Ascending aorta (tissue), 2 donors: ENCODE measurements around the gene CYP19A1. TPM values are rescaled to one million over a fixed set of nuclear protein-coding genes. Genes with fewer than 3 reads are reported as not detected.

ENCODE experiments used
- DNase-seq, 2 donors: peaks; one replicate each; pipeline ENCODE4 v3.0.0-alpha.2; 2019; ENCODE audit warnings: low spot score in 2 of 2
- H3K27ac ChIP-seq, 2 donors: fragments of 200-600 bp; sonication (generic); one replicate each; pipeline ENCODE4 v1.5.1; 2016 to 2017; ENCODE audit warnings: mild to moderate bottlenecking in 1 of 2
- H3K27me3 ChIP-seq: fragments of 200-600 bp; sonication (generic); one replicate; pipeline ENCODE4 v1.5.1; 2017
- H3K36me3 ChIP-seq, 2 donors: fragments of 200-600 bp; sonication (generic); one replicate each; pipeline ENCODE4 v1.5.1; 2016
- H3K4me1 ChIP-seq, 2 donors: fragments of 200-600 bp; sonication (generic); one replicate each; pipeline ENCODE4 v1.5.1; 2016 to 2017; ENCODE audit warnings: mild to moderate bottlenecking in 1 of 2
- H3K4me3 ChIP-seq, 2 donors: fragments of 200-600 bp; sonication (generic); one replicate each; pipeline ENCODE4 v1.5.1; 2016 to 2017; ENCODE audit warnings: mild to moderate bottlenecking in 1 of 2
- H3K9me3 ChIP-seq, 2 donors: fragments of 200-600 bp; sonication (generic); one replicate each; pipeline ENCODE4 v1.5.1; 2016
- intact Hi-C: fragments of 100-400 bp; cut with DNase I; formaldehyde crosslinking; loops from one replicate; pipeline ENCODE4 v1.15.1; 2023
- total RNA-seq: library from RNA; depleted of rRNA; stranded (reverse); fragments of >200 nt; gene quantifications from one replicate; pipeline ENCODE4 v1.1.0, GENCODE V29; 2016
- TF ChIP-seq, protein P1 (sequence below), 3 experiments: fragments of 200-600 bp in 2 of 3; fragments of 450-650 bp in 1 of 3; sonication (generic) in 2 of 3; IDR thresholded peaks; one replicate each; pipeline ENCODE4 v1.5.1; 2016 to 2019; ENCODE audit warnings: antibody characterized with exemption in 3 of 3, mild to moderate bottlenecking in 1 of 3, moderate library complexity in 1 of 3

The CYP19A1 gene
- total RNA-seq, 1 donor from 2014 or later, result 95.7 TPM

DNA sequence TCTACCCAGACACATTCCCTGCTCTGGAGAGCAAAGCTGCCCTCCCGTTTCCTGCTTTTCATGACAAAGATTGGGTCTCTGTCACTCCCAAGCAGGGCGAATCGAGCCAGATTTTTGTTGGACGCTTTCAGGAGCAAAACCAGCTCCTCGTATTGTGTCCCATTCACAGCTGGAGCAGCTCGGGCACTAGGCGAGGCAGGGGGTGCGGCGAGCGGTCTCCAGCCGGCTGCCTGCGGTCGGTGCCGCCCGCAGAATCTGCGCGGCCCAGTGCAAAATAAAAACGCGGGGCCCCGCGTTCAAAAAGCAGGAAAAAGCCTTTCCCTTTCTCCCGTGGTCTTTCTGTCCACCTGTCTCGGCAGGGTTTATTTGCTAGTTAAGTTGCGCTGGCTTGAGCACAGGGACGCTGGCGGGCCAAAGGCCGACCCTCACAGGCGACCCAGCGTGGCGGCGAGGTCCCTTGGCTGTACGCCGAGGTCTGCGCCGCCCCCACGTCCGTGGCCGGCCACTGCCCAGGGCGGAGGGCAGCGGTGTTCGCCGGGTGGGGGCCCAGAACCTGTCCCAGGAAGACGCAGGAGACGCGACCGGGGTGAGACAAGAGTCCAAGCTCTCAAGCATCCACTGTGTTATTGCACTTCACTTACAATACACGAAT is 71.2 kb downstream of the CYP19A1 start:
- Histone ChIP-seq H3K4me1 (peaks cover 0 to 3% of the 10 kb centered on the region in 2 donors), H3K4me3 (peak overlapping the region; percentile 56 to 75), H3K27me3 (no peaks in the 10 kb centered on the region), H3K9me3 (no peaks in the 10 kb centered on the region), H3K27ac (peak overlapping the region in 1 of 2 donors; percentile 31), H3K36me3 (no peaks in the 10 kb centered on the region)
- TF ChIP-seq, protein P1, sequence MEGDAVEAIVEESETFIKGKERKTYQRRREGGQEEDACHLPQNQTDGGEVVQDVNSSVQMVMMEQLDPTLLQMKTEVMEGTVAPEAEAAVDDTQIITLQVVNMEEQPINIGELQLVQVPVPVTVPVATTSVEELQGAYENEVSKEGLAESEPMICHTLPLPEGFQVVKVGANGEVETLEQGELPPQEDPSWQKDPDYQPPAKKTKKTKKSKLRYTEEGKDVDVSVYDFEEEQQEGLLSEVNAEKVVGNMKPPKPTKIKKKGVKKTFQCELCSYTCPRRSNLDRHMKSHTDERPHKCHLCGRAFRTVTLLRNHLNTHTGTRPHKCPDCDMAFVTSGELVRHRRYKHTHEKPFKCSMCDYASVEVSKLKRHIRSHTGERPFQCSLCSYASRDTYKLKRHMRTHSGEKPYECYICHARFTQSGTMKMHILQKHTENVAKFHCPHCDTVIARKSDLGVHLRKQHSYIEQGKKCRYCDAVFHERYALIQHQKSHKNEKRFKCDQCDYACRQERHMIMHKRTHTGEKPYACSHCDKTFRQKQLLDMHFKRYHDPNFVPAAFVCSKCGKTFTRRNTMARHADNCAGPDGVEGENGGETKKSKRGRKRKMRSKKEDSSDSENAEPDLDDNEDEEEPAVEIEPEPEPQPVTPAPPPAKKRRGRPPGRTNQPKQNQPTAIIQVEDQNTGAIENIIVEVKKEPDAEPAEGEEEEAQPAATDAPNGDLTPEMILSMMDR (IDR thresholded peaks at IDR 0.05), result no peak
- DNase-seq, result no peak
- intact Hi-C loops, result no loop called here

DNA sequence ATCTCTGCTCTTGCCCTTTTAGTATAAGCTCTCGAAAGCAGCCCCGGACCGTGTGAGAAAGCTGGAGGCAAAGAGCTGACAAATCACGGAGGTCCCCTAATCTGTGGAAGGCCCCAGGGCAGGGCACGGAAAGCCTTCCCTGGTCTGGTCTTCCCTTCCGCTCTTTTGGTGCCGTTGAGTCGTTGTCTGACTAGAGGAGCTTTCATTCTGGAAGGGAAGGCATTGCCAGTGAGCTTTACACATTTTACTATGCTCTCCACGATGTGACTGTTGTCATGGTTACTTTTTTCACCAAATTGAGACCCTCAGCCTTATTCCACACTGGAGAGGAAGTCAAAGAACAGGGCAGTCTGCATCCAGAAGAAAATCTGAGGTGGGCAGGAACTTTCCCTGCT is 71.7 kb downstream of the CYP19A1 start:
- Histone ChIP-seq H3K27me3 (no peaks in the 10 kb centered on the region), H3K9me3 (no peaks in the 10 kb centered on the region), H3K4me3 (peak overlapping the region; percentile 56 to 75), H3K36me3 (no peaks in the 10 kb centered on the region), H3K27ac (peak overlapping the region in 1 of 2 donors; percentile 31), H3K4me1 (peaks cover 0 to 3% of the 10 kb centered on the region in 2 donors)
- intact Hi-C loops, result no loop called here
- no peak for DNase-seq
- TF ChIP-seq, protein P1 (IDR thresholded peaks at IDR 0.05), result no peak

DNA sequence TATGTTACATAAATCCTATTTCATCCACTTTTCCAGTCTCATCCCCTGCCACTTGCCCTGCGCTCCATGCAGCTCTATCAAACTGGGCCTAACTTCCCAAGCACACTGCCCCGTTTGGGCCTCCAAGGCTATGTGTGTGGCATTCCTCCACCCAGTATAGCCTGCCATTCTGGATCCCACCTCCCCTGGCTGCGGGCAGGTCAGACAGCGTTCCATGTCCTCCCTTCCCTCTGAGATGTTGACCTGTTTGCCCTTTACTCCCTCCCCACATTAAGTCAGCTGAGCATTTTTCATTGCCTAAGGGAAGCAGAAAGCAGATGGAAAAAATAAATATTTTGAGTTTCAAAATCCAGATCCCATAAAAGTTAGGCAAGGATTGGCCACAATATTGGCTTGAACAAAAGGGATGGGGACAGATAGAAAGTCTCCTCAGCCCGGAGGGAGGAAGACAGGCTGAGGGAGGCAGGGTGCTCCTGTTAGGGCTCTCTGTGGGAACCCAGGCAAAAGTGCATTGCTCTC is 73.3 kb downstream of the CYP19A1 start:
- intact Hi-C loops, result no loop called here

DNA sequence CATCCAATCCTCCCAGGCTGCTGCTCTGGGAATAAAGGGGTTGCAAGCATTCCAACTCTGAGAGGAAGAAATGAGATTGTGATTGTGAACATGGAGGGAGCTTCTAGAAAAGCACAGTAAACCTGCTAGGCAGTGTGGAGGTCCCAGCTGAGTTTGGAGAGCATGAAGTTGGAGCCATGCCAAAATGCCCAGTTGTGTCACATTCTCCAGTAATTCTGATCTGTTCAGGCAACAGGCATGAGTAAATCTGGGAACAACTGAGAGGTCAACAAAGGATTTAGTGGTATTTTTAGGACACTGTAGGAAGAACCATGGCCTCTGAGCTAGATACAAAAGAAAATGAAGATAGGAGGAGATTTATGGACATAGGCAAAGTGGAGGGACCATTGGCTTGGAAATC is 74.7 kb downstream of the CYP19A1 start:
- H3K4me3 ChIP-seq, result no peak overlapping the region
- TF ChIP-seq, protein P1 (IDR thresholded peaks at IDR 0.05), result no peak
- no peaks in the 10 kb centered on the region for H3K27me3 ChIP-seq
- intact Hi-C loops, result no loop called here
- no peaks in the 10 kb centered on the region for H3K36me3 ChIP-seq
- DNase-seq, result no peak
- H3K9me3 ChIP-seq, result no peaks in the 10 kb centered on the region
- H3K27ac ChIP-seq, result no peak overlapping the region
- peaks cover 0 to 3% of the 10 kb centered on the region in 2 donors for H3K4me1 ChIP-seq

More for the DNA sequence above, 73.3 kb downstream of the CYP19A1 start:
- no peak overlapping the region for H3K27ac ChIP-seq
- peaks cover 0 to 3% of the 10 kb centered on the region in 2 donors for H3K4me1 ChIP-seq
- no peaks in the 10 kb centered on the region for H3K27me3 ChIP-seq
- DNase-seq, result no peak
- no peaks in the 10 kb centered on the region for H3K36me3 ChIP-seq
- no peaks in the 10 kb centered on the region for H3K9me3 ChIP-seq
- TF ChIP-seq, protein P1 (IDR thresholded peaks at IDR 0.05), result no peak
- H3K4me3 ChIP-seq, result no peak overlapping the region

DNA sequence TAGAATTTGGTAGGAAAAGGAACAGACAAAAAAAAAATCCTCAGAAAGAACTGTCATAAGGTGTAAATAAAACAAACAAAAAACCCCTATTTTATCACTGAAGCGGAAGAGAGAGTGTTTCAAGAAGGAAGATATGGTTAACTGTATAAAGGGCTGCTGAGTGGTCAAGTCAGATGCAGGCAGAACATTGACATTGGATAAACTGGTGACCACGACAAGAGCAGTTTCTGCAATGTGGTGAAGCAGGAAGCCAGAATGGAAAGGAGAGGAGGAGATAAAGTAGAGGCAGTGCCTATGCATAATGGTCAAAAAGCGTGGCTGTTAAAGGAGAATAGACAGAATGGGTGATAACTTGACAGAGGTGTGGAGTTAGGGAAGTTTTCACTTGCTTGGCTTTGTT is 75.3 kb downstream of the CYP19A1 start:
- H3K36me3 ChIP-seq, result no peaks in the 10 kb centered on the region
- no peak overlapping the region for H3K4me3 ChIP-seq
- no peak overlapping the region for H3K27ac ChIP-seq
- intact Hi-C loops, result no loop called here
- TF ChIP-seq, protein P1 (IDR thresholded peaks at IDR 0.05), result no peak
- H3K27me3 ChIP-seq, result no peaks in the 10 kb centered on the region
- no peak for DNase-seq
- peaks cover 0 to 3% of the 10 kb centered on the region in 2 donors for H3K4me1 ChIP-seq
- H3K9me3 ChIP-seq, result no peaks in the 10 kb centered on the region
